Cardiac muscle cell (in vitro differentiated cells and primary cell): ENCODE data around the gene LCN6. TPM values are rescaled to one million over a fixed set of nuclear protein-coding genes. Genes with fewer than 3 reads are reported as not detected.

Experiments used
- DNase-seq, 2 donors: peaks; one replicate each; pipeline versions ENCODE4 v3.0.0 to v3.0.0-alpha.2; 2010 to 2017; ENCODE audit warnings: low read depth in 1 of 2, low spot score in 1 of 2
- H3K27ac ChIP-seq: fragments of 200-600 bp; sonication (generic); 2 replicates; pipeline ENCODE4 v1.5.1; 2016
- H3K27me3 ChIP-seq: fragments of 200-600 bp; sonication (generic); 2 replicates; pipeline ENCODE4 v1.6.0; 2016; ENCODE audit warnings: control low read depth
- H3K36me3 ChIP-seq: fragments of 200-600 bp; sonication (generic); 2 replicates; pipeline ENCODE4 v1.5.1; 2016; ENCODE audit warnings: control low read depth
- H3K4me1 ChIP-seq: fragments of 200-600 bp; sonication (generic); 2 replicates; pipeline ENCODE4 v1.8.1; 2017; ENCODE audit warnings: low read depth, mild to moderate bottlenecking, mixed run types
- H3K4me3 ChIP-seq: fragments of 200-600 bp; sonication (generic); 2 replicates; pipeline ENCODE4 v1.5.1; 2016; ENCODE audit warnings: mild to moderate bottlenecking
- H3K9me3 ChIP-seq: fragments of 200-600 bp; sonication (generic); 2 replicates; pipeline ENCODE4 v1.5.1; 2017; ENCODE audit warnings: low read depth, mild to moderate bottlenecking, control low read depth
- polyA plus RNA-seq: library from polyadenylated mRNA; unstranded; fragments of >200 nt; fragmentation: Nextera tagmentation; extraction: Ambion mirVana; gene quantifications from 2 replicates; pipeline ENCODE4 v1.2.1, GENCODE V29; 2016
- total RNA-seq: library from RNA; depleted of rRNA; stranded (reverse); fragments of >200 nt; gene quantifications from 2 replicates; pipeline ENCODE4 v1.2.3, GENCODE V29; 2016
- TF ChIP-seq, protein P1 (sequence below): IDR thresholded peaks from 2 replicates; pipeline ENCODE4 v1.5.1; 2012; ENCODE audit warnings: low read depth, mild to moderate bottlenecking, low read length

LCN6 gene
- total and polyA plus RNA-seq, 2 experiments from 2014 or later, result not detected

DNA sequence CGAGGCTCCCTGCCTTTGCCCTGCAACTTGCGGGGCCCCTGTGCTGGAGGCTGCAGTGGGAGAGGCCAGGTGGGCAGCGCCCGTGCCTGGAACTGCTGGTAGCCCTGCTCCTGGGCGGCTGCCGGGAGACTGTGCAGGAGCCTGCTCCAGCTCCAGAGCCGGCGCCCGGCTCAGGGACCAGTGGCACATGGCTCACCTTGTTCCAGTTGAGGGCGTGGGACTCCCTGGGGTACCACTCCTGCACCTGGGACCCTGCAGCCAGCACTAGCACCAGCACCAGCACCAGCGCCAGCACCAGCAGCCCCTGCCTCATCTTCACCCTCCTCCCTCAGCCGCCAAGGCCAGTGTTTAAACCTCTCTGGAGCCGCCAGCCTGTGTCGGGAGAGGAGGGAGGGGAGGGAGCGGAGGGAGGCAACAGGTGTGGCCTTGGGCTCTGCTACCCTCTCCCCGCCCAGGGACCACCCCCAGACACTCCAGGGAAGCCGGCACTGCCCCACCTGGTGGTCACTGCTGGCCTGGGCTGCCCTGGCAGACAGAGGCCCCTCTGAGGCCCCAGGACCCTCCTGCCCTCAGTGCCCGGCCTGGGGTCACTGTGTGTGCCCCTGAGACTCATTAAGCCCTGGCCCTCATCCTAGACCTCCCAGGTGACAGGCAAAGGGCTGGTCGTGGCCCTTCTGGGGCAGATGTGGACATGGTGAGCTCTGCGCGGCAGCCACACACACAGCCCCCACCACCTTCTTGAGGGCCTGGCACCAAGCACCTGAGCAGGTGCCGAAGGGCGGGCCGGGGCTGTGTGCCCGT lies 5.5 kb downstream of the LCN6 start, which contains the start of gene LCN10:
TSS of gene LCN10 (minus strand) at position 350 of the 801 bp plus-strand sequence. CDS start at position 313, 37 bp downstream.
- Histone ChIP-seq H3K9me3 (no peaks in the 10 kb centered on the region), H3K27me3 (no peaks in the 10 kb centered on the region), H3K36me3 (no peaks in the 10 kb centered on the region), H3K4me3 (no peak within 1 kb of the TSS), H3K4me1 (no peaks in the 10 kb centered on the region), H3K27ac (no peak within 1 kb of the TSS)
- TF ChIP-seq, protein P1, sequence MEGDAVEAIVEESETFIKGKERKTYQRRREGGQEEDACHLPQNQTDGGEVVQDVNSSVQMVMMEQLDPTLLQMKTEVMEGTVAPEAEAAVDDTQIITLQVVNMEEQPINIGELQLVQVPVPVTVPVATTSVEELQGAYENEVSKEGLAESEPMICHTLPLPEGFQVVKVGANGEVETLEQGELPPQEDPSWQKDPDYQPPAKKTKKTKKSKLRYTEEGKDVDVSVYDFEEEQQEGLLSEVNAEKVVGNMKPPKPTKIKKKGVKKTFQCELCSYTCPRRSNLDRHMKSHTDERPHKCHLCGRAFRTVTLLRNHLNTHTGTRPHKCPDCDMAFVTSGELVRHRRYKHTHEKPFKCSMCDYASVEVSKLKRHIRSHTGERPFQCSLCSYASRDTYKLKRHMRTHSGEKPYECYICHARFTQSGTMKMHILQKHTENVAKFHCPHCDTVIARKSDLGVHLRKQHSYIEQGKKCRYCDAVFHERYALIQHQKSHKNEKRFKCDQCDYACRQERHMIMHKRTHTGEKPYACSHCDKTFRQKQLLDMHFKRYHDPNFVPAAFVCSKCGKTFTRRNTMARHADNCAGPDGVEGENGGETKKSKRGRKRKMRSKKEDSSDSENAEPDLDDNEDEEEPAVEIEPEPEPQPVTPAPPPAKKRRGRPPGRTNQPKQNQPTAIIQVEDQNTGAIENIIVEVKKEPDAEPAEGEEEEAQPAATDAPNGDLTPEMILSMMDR, result peak; percentile 46
- peak in 1 of 2 donors; percentile 76 for DNase-seq

DNA sequence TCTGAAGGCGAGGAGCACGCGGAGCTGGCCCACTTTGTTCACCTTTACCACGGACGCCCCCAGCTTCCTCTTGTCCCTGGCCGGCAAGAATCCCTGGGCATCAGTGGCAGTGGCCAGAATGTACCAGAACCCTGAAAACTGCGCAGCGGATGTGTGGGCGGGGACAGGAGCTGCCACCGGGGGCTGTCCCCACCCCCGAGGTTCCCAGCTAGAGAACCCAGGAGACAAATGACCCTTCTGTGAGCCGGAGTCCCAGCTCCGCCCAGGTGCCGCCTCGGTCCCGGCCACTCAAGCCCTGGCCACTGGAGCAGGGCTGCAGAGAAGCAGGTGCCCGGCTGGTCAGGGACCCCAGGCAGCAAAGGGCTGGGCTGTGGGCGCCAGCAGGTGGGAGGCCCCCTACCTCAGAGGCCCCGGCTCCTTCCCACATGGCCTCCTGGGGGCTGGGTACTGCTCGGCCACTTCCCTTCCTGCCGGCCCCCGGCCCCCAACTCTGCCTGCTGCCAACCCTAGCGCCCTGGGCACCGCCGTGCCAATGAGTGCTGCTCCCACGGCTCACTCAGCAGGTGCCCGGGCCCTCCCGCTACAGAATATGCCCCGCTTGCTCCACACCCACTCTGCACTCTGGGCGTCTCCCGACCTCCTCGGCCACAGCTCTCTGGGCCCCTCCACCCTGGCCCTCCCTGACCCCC lies 6.3 kb downstream of the LCN6 start:
- Histone ChIP-seq H3K27me3 (no peaks in the 10 kb centered on the region), H3K4me3 (no peak overlapping the region), H3K27ac (no peak overlapping the region), H3K4me1 (no peaks in the 10 kb centered on the region), H3K9me3 (no peaks in the 10 kb centered on the region), H3K36me3 (no peaks in the 10 kb centered on the region)
- DNase-seq, result no peak
- TF ChIP-seq, protein P1, result no peak

DNA sequence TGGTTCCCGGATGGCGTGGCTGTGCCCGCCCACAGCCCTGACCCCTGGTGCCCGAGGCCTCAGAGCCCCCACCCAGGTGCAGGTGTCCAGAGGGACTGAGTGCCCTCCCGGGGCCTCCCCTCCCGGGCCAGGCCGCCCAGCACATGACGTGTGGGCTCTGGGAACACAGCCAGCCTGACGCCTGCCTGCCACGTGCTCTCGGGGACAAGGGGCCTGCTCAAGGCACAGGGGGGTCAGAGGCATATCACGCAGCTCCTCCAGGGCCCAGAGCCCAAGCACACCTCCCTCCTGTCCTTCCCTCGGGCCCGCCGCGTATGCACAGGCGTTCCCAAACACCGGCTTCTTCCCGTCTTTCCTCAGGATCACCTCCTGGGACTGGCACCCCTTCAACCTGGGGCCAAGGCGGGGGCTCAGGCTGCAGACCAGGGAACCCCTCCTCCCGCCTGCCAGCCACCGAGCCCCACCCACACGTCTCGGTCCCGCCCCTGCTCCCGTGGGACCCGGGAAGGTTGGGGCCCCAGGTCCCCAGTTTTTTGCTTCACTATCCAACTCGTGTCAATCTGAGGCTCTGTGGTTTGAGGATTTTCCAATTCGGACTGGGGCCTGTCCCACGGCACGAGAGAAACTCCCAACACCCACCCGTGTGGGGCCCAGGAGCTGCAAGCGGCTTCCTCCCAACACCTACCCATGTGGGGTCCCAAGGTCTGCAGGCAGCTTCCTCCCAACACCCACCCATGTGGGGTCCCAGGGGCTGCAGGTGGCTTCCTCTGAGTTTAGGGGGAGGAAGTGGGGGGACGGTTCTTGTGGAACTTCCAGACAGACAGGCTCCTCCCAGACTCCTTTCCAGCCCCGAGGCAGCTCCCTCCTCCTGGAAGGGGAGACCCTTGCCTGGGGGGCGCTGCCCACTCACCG lies 7.1 kb downstream of the LCN6 start:
- peak in 1 of 2 donors; percentile 48 for DNase-seq
- no peaks in the 10 kb centered on the region for H3K9me3 ChIP-seq
- no peak overlapping the region for H3K27ac ChIP-seq
- TF ChIP-seq, protein P1, result no peak
- no peaks in the 10 kb centered on the region for H3K4me1 ChIP-seq
- H3K4me3 ChIP-seq, result no peak overlapping the region
- H3K36me3 ChIP-seq, result no peaks in the 10 kb centered on the region
- H3K27me3 ChIP-seq, result no peaks in the 10 kb centered on the region

DNA sequence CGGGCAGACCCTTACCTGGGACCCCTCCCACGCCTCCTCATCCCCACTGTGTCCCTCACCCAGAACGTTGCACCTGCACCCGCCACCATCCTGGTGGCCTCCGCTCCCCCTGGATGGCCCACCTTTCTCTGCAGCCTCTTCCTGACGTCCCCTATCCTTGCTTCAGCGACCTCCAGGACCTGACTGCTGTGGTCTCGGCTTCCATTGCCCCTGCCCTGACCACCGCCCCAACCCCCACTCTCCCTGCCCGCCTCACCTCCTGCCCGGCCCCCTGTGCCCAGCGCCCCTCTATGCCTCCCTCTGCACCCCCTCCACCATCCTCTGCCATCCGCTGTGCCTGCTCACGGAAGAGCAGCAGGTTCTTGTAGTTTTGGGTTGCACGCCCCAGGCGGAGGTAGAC lies 7.8 kb downstream of the LCN6 start:
- TF ChIP-seq, protein P1, result no peak
- no peaks in the 10 kb centered on the region for H3K27me3 ChIP-seq
- no peaks in the 10 kb centered on the region for H3K36me3 ChIP-seq

DNA sequence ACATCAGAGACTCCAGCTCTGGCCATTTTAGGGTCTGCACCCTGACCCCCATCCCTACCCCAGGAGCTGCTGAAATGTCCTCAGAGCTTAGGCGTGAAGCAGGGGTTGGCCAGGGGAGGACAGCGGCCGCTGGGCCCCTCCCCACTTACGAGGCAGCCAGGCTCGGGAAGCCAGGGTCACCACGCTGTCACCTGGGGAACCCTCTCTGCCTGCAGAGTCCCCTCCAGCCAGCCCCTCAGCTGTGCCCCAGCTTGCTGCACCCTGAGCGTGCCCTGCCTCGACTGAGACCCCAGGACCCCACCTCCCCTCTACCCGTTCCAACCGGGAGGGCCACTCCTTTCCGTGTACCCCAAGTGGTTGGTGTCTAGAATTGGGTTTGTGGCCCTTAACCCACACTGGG lies 8.3 kb downstream of the LCN6 start:
- Histone ChIP-seq H3K27me3 (no peaks in the 10 kb centered on the region), H3K9me3 (no peaks in the 10 kb centered on the region), H3K4me1 (no peaks in the 10 kb centered on the region), H3K4me3 (no peak overlapping the region), H3K27ac (no peak overlapping the region), H3K36me3 (no peaks in the 10 kb centered on the region)
- no peak for DNase-seq
- TF ChIP-seq, protein P1, result no peak

More for the DNA sequence above, 7.8 kb downstream of the LCN6 start:
- H3K4me1 ChIP-seq, result no peaks in the 10 kb centered on the region
- H3K27ac ChIP-seq, result no peak overlapping the region
- no peak for DNase-seq
- no peak overlapping the region for H3K4me3 ChIP-seq
- no peaks in the 10 kb centered on the region for H3K9me3 ChIP-seq
